Esophagus (tissue), 2 donors: Measurements from ENCODE around the gene CHERP. TPM values are rescaled to one million over a fixed set of nuclear protein-coding genes. Genes with fewer than 3 reads are reported as not detected.
"Not testable (repeated sequence)": the region's sequence is repeated elsewhere in the genome, so short reads cannot be mapped to it uniquely, and the experiment has no call there.

Experiments
- H3K27ac ChIP-seq, 2 donors: one replicate each; pipeline ENCODE4 v1.5.1; 2013; ENCODE audit warnings: low read depth in 2 of 2, mild to moderate bottlenecking in 2 of 2, inconsistent platforms in 1 of 2, low read length in 1 of 2, moderate library complexity in 1 of 2
- H3K27me3 ChIP-seq, 2 donors: one replicate each; pipeline ENCODE4 v1.6.1; 2013; ENCODE audit warnings: low read length in 2 of 2, control low read depth in 1 of 2, mild to moderate bottlenecking in 1 of 2; ENCODE audit not compliant: insufficient read depth in 2 of 2, control insufficient read depth in 1 of 2
- H3K36me3 ChIP-seq, 2 donors: one replicate each; pipeline ENCODE4 v1.6.1; 2013; ENCODE audit warnings: low read length in 1 of 2; ENCODE audit not compliant: control insufficient read depth in 2 of 2, insufficient read depth in 2 of 2
- H3K4me1 ChIP-seq, 2 donors: one replicate each; pipeline ENCODE4 v1.6.1; 2013; ENCODE audit warnings: low read length in 1 of 2; ENCODE audit not compliant: control insufficient read depth in 2 of 2, insufficient read depth in 2 of 2
- H3K4me3 ChIP-seq, 2 donors: one replicate each; pipeline ENCODE4 v1.5.1; 2013; ENCODE audit warnings: low read length in 2 of 2, mild to moderate bottlenecking in 2 of 2, low read depth in 1 of 2, moderate library complexity in 1 of 2
- H3K9me3 ChIP-seq, 2 donors: one replicate each; pipeline ENCODE4 v1.6.1; 2013; ENCODE audit warnings: mild to moderate bottlenecking in 2 of 2, low read depth in 1 of 2, low read length in 1 of 2, moderate library complexity in 1 of 2; ENCODE audit not compliant: control insufficient read depth in 2 of 2, insufficient read depth in 1 of 2
- WGBS, 2 donors: extraction: QIAGEN DNeasy Blood & Tissue Kit; methylation state at CpG; one replicate each; pipeline ENCODE4 v1.1.7; 2013; 5-methylcytosine and 5-hydroxymethylcytosine counted together
- polyA plus RNA-seq, 2 donors: library from polyadenylated mRNA; stranded (reverse); fragments of 200-250 nt; gene quantifications; one replicate each; pipeline ENCODE4 v1.2.3, GENCODE V29; 2013
- donor health status: healthy with polysubstance abuse.
- donor health status: Bipolar disorder and iron deficiency.

Gene CHERP
- polyA plus RNA-seq, 2 donors = 15.2 to 20.1 TPM

- Histone ChIP-seq H3K27me3 (no peaks in the 10 kb centered on the region), H3K4me1 (no peaks in the 10 kb centered on the region), H3K36me3 (peaks cover 4 to 34% of the 10 kb centered on the region in 2 donors), H3K27ac (no peak overlapping the region), H3K9me3 (peaks cover 0 to 4% of the 10 kb centered on the region in 2 donors), H3K4me3 (no peak overlapping the region)
- 92 to 94% methylated on average over 24 of the region's 24 CpGs for WGBS, 2 donors
Measured at GRCh38 chr19:16514383-16515019, 27.7 kb downstream of the CHERP start.

- not testable (repeated sequence) for H3K27me3 ChIP-seq, H3K27ac ChIP-seq, H3K9me3 ChIP-seq, H3K4me1 ChIP-seq, H3K4me3 ChIP-seq
- H3K36me3 ChIP-seq = peaks cover 3 to 17% of the 10 kb centered on the region in 2 donors
- 93 to 94% methylated on average over 9 to 10 of the region's 10 CpGs for WGBS, 2 donors
Measured at GRCh38 chr19:16512611-16513010, 29.6 kb downstream of the CHERP start.

GRCh38 chr19:16509141-16510061 lies 32.8 kb downstream of the CHERP start:
- Histone ChIP-seq H3K4me3 (no peak overlapping the region), H3K27me3 (no peaks in the 10 kb centered on the region), H3K4me1 (no peaks in the 10 kb centered on the region), H3K36me3 (peaks cover 0 to 5% of the 10 kb centered on the region in 2 donors), H3K27ac (peak overlapping the region in 1 of 2 donors; percentile 5), H3K9me3 (no peaks in the 10 kb centered on the region)
- 78 to 80% methylated on average over 28 of the region's 28 CpGs for WGBS, 2 donors

- peaks cover 0 to 3% of the 10 kb centered on the region in 2 donors for H3K36me3 ChIP-seq
- no peak overlapping the region for H3K4me3 ChIP-seq
- 92% methylated on average over 5 of the region's 5 CpGs for WGBS, 2 donors
- H3K4me1 ChIP-seq = no peaks in the 10 kb centered on the region
- H3K27me3 ChIP-seq = no peaks in the 10 kb centered on the region
- H3K9me3 ChIP-seq = no peaks in the 10 kb centered on the region
- H3K27ac ChIP-seq = no peak overlapping the region
Measured at GRCh38 chr19:16508546-16508945, 33.7 kb downstream of the CHERP start.

- Histone ChIP-seq H3K27ac (no peak overlapping the region), H3K9me3 (no peaks in the 10 kb centered on the region), H3K4me1 (no peaks in the 10 kb centered on the region), H3K27me3 (no peaks in the 10 kb centered on the region), H3K4me3 (no peak overlapping the region), H3K36me3 (no peaks in the 10 kb centered on the region)
- WGBS, 2 donors = 89 to 90% methylated on average over 6 of the region's 6 CpGs
Measured at GRCh38 chr19:16506961-16507360, 35.3 kb downstream of the CHERP start.

GRCh38 chr19:16506161-16506560 lies 36.1 kb downstream of the CHERP start:
- not testable (repeated sequence) for H3K4me3 ChIP-seq, H3K4me1 ChIP-seq, H3K36me3 ChIP-seq, H3K27ac ChIP-seq, H3K9me3 ChIP-seq, H3K27me3 ChIP-seq
- WGBS, 2 donors = 92 to 94% methylated on average over 10 to 11 of the region's 11 CpGs

DNA sequence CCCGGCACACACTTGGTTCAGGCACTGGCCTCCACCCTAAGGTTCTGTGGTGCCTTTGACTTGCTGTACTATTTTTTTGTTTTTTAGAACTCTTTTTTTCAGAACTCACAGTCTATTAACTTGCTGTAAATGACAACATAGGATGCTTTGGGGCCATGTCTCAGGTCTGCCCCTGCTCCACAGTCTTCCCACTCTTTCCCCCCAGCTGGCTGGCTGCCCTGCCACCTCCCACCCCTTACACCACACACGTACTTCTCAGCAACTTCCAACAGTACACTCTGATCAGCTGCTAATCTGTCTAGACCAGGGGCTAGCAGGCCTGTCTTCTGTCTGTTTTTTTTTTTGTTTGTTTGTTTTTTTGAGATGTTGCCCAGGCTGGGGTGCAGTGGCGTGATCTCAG lies 38.0 kb downstream of the CHERP start:
- no peak overlapping the region for H3K4me3 ChIP-seq
- no peaks in the 10 kb centered on the region for H3K9me3 ChIP-seq
- WGBS, 2 donors = 80 to 87% methylated on average over 3 of the region's 3 CpGs
- H3K27ac ChIP-seq = no peak overlapping the region
- no peaks in the 10 kb centered on the region for H3K27me3 ChIP-seq
- no peaks in the 10 kb centered on the region for H3K36me3 ChIP-seq
- no peaks in the 10 kb centered on the region for H3K4me1 ChIP-seq

DNA sequence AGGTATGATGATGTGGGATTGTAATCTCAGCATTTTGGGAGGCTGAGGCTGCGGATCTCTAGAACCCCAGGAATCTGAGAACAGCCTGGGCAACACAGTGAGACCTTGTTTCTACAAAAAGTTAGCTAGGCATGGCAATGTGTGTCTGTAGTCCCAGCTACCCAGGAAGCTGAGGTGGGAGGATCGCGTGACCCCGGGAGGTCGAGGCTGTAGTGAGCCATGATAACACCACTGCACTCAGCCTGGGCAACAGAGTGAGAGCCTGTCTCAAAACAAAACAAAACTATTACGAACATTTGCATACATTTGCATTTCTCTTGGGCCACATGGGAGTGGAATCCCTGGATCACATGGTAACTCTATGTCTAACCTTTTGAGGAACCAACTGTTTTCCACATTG lies 44.4 kb downstream of the CHERP start:
- Histone ChIP-seq H3K4me3 (no peak overlapping the region), H3K36me3 (no peaks in the 10 kb centered on the region), H3K9me3 (no peaks in the 10 kb centered on the region), H3K27ac (no peak overlapping the region), H3K4me1 (peaks cover 0 to 3% of the 10 kb centered on the region in 2 donors), H3K27me3 (no peaks in the 10 kb centered on the region)
- WGBS, 2 donors = 94 to 95% methylated on average over 6 of the region's 6 CpGs

DNA sequence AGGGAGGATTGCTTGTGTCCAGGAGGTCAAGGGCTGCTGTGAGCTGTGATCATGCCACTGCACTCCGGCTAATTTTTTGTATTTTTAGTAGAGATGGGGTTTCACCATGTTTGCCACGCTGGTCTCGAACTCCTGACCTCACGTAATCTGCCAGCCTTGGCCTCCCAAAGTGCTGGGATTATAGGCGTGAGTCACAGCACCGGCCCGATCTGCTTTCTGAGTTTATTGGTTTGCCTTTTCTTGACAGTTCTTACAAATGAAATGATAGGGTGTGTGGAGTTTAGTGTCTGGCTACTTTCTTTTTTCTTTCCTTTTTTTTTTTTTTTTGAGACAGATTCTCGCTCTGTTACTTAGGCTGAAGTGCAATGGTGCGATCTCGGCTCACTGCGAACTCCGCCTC lies 45.2 kb downstream of the CHERP start:
- Histone ChIP-seq H3K27me3 (no peaks in the 10 kb centered on the region), H3K27ac (no peak overlapping the region), H3K4me1 (peaks cover 0 to 3% of the 10 kb centered on the region in 2 donors), H3K4me3 (no peak overlapping the region), H3K9me3 (no peaks in the 10 kb centered on the region), H3K36me3 (no peaks in the 10 kb centered on the region)
- 63 to 68% methylated on average over 12 of the region's 12 CpGs for WGBS, 2 donors
